Activated CD4-positive, alpha-beta T cell treated with anti-CD3 and anti-CD28 coated beads for 1 hour (primary cell): ENCODE data around the gene GDPD4.

Experiments used
- DNase-seq: peaks from one replicate; pipeline ENCODE4 v3.0.0-alpha.2; 2020

The GDPD4 gene

GRCh38 chr11:77187776-77188632 is 113.5 kb downstream of the GDPD4 start:
- DNase-seq, result peak; percentile 35

- no peak for DNase-seq
Measured at GRCh38 chr11:77187111-77187750, 114.3 kb downstream of the GDPD4 start.

GRCh38 chr11:77186302-77186701 is 115.2 kb downstream of the GDPD4 start:
- DNase-seq, result no peak

- no peak for DNase-seq
Measured at GRCh38 chr11:77184136-77184860, 117.2 kb downstream of the GDPD4 start.

GRCh38 chr11:77183431-77183984 is 118.0 kb downstream of the GDPD4 start:
- DNase-seq, result no peak

- DNase-seq, result no peak
Measured at GRCh38 chr11:77182542-77183430, 118.7 kb downstream of the GDPD4 start.

- no peak for DNase-seq
Measured at GRCh38 chr11:77181799-77182541, 119.5 kb downstream of the GDPD4 start.

GRCh38 chr11:77181226-77181625 is 120.3 kb downstream of the GDPD4 start:
- no peak for DNase-seq

GRCh38 chr11:77180346-77180745 is 121.1 kb downstream of the GDPD4 start:
- no peak for DNase-seq

GRCh38 chr11:77179681-77180080 is 121.8 kb downstream of the GDPD4 start:
- no peak for DNase-seq

GRCh38 chr11:77179048-77179447 is 122.4 kb downstream of the GDPD4 start:
- no peak for DNase-seq

GRCh38 chr11:77178150-77178549 is 123.3 kb downstream of the GDPD4 start:
- no peak for DNase-seq

- no peak for DNase-seq
Measured at GRCh38 chr11:77176996-77177395, 124.5 kb downstream of the GDPD4 start.

GRCh38 chr11:77175869-77176539 is 125.5 kb downstream of the GDPD4 start:
- DNase-seq, result no peak

- no peak for DNase-seq
Measured at GRCh38 chr11:77175021-77175842, 126.3 kb downstream of the GDPD4 start.

GRCh38 chr11:77174559-77174958 is 126.9 kb downstream of the GDPD4 start:
- no peak for DNase-seq

- no peak for DNase-seq
Measured at GRCh38 chr11:77173494-77173893, 128.0 kb downstream of the GDPD4 start.

GRCh38 chr11:77172666-77172982 is 128.9 kb downstream of the GDPD4 start:
- DNase-seq, result no peak

GRCh38 chr11:77171885-77172665 is 129.4 kb downstream of the GDPD4 start:
- DNase-seq, result no peak
